ENCODE results near the gene SLC24A3.
"Not testable (repeated sequence)": the region's sequence is repeated elsewhere in the genome, so short reads cannot be mapped to it uniquely, and the experiment has no call there.

Gene SLC24A3

DNA sequence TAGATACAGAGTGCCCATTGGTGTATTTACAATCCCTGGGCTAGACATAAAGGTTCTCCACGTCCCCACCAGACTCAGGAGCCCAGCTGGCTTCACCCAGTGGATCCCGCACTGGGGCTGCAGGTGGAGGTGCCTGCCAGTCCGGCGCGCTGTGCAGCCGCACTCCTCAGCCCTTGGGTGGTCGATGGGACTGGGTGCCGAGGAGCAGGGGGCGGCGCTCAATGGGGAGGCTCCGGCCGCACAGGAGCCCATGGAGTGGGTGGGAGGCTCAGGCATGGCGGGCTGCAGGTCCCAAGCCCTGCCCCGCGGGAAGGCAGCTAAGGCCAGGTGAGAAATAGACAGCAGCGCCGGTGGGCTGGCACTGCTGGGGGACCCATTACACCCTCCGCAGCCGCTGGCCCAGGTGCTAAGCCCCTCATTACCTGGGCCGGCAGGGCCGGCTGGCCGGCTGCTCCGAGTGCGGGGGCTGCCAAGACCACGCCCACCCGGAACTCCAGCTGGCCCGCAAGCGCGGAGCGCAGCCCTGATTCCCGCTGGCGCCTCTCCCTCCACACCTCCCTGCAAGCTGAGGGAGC lies 427.1 kb downstream of the SLC24A3 start:
- not testable (repeated sequence) for DNase-seq (ENCODE audit: low spot score)

DNA sequence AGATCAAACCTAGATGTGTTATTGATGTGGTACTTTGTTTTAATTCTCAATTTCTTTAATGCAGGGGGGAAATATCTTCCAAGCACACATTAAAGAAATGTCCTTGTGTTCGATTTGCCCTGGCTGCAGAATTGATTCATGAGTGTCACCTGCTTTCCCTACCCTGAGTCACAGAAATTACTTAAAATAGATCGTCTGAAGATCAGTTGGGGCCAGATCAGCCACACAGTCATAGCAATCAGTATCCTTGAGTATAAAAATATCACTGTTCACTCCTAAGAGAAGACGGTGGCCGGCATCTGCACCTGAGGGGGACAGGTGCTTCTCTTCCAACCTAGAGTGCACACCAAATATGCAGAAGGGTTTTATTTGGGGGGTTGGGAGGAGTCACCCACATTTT lies 430.4 kb downstream of the SLC24A3 start:
- no peak for DNase-seq (ENCODE audit: low spot score)

DNA sequence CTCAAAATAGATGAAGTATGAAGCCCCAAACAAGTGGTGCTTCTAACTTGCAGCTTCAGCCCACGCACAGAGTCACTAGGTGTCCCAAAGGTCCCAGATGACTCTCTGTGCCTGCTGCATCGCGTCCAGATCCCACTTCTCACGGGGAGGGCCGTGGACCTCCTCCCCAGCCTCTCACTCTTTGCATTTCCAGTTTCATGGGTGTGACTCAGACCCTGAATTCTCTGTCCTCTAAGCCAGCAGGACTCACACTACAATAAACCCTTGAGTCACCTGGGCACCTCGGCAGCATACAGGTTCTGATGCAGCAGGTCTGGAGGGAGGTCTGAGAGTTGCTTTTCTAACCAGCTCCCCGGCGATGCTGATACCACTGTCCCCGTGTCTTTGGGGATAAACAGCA lies 431.6 kb downstream of the SLC24A3 start:
- no peak for DNase-seq (ENCODE audit: low spot score)

DNA sequence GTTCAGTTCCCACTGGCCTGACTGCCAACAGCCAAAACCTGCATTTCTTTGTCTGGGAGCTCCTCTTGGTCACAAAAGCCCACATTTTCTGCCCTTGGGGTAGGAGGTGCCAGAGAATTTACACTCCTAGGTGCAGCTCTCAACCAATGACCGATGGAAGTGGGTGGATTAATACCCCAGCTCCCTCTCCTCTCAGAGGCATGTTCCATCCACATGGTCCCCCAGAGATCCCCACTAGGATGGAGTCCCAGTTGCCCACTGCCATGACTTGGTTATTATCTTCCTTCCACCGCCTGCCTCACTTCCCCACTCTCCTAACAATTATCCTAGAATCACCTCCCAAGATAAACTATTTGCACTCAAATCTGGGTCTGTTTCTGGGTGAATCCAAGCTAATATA lies 434.5 kb downstream of the SLC24A3 start:
- no peak for DNase-seq (ENCODE audit: low spot score)

DNA sequence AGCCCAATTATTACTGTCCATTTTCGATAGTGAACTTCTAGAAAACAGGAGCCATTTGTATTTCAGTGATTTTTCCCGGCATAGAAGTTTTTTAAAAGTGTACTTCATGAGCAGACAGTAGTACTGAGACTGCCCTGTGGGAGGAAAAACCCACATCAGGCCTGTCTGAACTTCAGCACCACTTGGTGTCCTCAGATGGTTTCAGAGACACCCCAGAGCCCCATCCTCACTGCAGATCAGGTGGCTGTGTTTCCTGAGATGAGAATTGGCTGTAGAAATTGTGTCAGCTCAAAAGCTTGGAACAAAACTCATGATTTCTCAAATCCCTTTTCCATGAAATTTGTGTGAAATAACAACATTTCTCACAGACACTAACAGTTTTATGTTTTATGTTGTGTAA lies 435.6 kb downstream of the SLC24A3 start:
- DNase-seq (ENCODE audit: low spot score) = no peak

DNA sequence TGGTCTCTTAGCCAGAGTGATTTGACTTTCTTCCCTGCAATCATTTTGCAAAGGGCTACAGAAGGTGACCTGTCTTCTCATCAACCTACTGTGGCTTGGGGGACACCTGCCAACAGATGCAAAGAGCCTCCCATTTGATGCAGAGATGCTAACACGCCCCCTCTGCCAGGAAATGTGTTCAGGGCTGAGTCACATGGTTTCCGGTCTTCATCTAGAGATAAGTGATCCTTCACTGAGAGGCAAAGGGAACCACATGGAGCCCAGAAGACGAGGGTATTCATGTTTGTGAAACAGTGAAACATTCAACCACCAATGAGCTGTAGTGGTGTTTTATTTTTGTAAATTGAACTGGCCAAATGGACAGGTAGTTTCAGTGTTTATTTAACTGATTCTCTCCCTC lies 436.6 kb downstream of the SLC24A3 start:
- DNase-seq (ENCODE audit: low spot score) = no peak

DNA sequence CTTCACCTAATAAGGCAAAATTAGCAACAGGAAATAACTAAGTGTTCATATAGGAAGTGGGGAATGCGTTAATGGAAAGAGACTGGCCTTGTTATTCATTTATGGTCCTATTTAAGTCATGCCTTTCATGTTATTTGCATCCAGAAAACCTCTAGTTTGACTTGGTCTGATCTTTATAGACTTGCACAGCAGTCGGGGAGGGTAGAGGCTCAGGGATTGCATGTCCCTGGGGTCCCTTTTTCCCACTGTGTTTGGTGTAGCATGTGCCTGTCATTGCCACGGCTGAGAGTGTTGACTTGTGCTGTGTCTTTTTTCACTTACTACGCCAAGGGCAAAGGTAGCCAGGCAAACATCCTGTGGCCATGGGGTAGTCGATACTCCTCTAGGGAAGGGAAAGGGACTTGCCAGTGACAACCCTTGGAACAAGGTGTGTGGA lies 440.2 kb downstream of the SLC24A3 start:
- no peak for DNase-seq (ENCODE audit: low spot score)

DNA sequence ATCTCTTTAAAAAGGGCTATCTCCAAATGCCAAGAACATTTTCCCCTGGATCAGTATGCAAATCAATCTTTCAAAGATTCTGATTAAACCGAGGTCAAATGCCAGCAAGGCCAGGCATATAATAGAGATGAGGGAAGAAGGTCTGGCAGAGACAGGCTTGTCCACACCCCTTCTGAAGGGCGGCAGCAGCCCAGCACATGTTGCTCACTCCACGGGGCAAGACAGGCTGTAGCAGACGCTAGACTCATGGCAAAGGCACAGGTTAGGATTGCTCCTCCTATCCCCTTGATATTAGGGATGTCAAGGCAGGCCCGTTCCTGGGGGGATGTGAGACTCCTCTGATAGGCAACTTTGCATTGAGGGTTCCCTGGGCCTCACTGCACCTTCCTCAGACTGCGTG lies 440.9 kb downstream of the SLC24A3 start:
- DNase-seq (ENCODE audit: low spot score) = no peak

DNA sequence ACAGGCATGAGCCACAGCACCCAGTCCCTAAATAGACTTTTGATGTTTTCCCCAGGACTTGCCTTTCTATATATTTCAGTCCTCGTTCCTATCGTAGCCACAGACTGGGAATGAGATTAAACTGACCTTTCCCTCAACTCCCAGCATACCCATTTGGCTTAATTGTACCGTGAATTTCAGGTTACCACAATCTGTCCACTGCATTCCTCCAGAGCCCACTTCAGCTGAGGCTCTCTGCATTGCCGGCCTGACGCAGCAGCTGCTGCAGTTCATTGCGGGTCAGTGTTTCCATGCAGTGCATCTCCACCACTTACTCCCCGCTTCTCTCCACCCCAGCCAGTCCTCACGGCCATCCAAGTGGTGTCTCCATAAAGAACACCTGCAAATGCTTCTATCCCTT lies 442.5 kb downstream of the SLC24A3 start:
- DNase-seq (ENCODE audit: low spot score) = no peak

DNA sequence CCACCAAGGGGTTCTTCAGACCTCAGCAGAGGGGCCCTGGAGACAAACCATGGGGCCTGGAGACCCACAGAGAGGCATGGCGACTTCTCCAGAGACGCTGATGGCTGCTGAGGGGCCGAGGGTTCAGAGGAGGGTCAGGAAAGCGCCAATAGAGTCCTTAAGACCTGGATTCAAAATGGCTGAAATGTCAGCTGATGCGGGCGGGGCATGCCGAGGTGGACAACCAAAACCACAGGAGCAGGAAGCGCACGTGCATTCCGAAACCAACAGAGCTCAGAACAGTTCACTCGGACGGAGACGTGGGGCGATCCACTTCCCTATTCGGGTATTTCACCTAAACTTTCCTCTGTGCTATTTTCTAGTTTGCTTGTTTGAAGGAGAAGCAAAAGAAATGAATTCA lies 445.7 kb downstream of the SLC24A3 start:
- DNase-seq (ENCODE audit: low spot score) = no peak

DNA sequence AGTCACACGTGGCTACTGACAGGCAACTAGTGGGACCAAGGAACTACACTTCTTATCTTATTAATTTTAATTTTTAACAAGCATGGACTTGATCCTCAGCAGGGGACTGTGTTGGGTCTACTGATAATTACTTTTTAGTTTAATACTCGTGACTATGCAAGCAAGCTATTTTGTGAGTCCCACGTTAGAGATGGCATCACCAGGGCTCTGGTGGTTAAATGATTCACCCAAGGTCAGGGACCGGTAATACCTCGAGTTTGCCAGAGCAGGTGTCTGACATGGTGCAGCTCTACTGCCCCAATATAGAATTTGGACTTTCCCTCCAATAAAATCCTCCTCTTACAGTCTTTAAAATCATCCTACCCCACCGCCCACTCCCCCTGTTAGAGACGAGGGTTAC lies 447.0 kb downstream of the SLC24A3 start:
- no peak for DNase-seq (ENCODE audit: low spot score)

DNA sequence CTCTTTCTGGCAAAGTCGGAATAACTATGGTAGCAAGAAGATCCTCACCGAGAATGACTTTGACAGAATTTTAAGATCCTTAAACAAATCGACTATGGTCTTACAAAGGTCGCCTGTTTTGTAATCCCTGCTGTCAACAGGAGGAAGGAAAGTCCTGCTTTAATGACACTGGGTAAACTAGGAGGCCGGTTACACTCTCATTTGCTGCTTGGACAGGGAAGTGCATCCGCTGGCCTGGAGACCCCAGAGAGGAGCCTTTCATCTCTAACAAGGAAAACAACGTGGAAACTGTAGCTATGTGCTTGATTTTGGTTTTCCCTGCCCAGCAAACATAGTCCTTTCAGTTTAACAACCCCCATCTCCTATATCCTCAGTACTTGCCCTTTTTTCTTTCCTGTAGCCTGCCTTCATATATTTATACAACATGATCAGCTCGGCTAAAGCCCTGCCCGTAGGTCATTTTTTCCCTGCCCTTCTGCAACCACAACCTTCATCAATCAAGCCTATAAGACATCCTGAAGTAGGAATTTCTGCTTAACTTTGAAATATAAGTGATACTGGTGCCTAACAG lies 448.5 kb downstream of the SLC24A3 start:
- DNase-seq (ENCODE audit: low spot score) = no peak

DNA sequence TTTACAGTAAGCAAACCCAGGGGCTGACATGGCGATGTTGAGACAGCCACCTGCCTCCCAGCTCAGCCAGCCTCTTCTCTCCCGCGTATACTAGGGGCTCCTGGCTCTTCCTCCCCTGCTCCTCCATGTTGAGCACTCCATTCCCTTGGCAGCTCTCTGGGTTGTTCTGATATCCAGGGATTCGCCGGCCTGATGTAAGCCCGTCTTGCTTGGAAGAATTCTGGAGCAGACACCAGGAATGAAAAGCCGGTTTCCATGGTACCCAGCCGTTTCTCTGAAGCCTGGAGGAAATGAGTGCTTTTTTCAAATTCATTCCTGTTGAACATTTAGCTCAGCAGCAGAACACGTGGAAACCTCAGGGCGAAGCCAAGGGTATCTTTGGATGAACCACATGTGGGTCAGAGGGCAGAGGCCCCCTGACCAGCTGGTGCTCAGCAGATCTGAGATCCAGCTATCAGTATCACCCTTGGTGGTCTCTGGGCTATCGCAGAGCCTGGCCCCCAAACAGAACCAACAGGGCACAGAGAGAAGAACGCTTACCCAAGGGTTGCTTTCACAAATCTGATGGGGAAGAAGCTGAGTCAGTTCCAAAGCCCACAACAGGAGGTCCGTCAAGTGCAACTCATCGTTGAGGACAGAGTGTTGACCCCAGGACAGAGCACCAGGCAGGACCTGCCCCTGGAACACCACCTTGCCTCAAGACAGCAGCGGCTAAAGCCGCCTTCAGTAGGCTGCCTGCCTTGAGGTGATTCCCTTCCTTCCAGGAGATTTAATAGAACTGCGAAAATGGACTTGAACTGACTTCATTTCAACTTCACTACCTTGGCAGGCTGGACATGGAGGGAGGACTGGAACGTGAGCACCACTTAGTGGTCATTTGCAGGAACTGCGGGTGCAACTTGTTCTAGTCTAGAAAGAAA lies 449.5 kb downstream of the SLC24A3 start:
- peak; percentile 87 for DNase-seq (ENCODE audit: low spot score)

DNA sequence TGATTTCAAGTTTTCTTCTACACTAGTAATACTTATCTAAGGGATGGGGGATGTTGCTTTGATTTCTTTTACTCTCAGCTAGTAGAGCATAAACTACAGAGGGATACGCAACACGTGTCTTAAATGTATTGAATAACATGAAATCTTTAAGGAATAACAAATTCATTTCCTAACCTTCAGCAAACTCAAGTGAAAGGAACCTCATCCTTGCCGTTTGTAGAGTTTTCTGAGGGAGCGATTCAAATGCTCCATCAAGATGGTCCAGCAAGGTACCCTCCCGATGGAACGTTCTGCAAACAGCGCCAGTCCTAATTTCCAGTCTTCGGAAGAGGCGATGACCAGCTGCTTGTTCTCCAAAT lies 450.2 kb downstream of the SLC24A3 start:
- no peak for DNase-seq (ENCODE audit: low spot score)

DNA sequence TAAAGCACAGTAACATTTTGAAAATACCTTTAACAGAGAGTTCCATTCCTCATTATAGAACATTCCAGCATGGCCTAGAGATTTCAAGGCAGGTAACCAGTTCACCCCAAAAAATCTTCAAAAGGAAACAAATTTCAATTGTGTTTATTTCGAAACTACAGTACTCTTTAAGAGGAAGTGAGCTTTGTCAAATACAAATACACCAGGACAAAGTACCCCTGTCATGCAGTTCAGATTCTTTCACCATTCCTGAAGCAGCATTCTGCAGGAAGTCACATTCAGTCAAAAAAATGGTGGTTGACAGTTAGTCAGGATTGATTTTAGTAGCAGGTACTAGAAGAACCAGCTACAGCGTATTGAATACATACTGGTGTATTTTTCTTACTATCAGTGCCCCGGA lies 456.0 kb downstream of the SLC24A3 start:
- DNase-seq (ENCODE audit: low spot score) = no peak

DNA sequence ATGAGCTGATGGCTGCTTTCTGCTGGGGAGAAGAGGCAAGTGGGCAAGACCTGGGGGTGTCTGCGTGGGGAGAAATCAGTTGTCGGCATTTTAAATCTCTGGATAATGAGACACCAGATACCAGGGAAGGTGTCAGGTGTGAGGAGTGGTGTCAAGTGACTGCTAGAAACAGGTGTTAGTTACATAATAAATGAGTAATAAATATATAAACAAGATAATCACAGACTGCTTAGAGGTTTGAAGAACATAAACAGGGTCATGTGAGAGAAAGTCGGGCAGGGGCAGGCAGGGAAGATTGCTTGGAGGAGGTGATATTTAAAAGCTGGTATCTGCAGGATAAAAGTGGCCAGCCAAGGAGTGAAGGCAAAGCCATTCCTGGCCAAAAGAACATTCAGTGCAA lies 458.4 kb downstream of the SLC24A3 start:
- no peak for DNase-seq (ENCODE audit: low spot score)

DNA sequence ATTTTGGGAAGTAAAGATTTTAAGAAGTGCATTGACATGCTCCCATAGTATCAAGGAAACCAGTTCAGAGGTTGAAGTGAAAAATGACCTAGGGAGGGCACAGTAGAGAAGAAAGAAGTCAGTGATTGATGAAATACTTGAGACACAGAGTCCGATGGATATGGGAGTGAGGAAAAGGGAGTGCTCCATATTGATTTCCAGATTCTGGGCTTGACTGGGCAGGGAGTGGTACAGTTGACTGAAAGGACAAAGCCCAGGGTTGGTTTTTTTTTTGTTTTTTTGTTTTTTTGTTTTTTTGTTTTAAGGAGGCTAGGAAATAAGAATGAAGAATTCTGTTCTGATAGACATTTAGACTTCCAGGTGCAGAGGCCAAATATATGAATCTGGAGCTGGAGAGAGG lies 458.9 kb downstream of the SLC24A3 start:
- no peak for DNase-seq (ENCODE audit: low spot score)

DNA sequence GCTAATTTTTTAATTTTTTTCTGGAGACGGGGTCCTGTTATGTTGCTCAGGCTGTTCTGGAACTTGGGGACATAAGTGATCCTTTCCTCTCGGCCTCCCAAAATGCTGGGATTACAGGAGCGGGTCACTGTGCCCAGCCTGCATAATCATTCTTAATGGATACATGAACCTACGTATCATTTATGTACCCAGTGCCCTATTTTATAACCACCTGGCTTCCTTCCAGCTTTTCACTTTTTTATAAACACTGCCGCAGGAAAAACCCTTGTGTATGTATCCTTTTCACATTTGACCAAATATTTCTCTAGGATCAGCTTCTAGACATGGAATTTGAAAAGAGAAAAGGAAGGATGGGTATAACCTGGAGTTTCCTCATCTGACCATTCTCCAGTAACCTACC lies 460.1 kb downstream of the SLC24A3 start:
- DNase-seq (ENCODE audit: low spot score) = no peak

DNA sequence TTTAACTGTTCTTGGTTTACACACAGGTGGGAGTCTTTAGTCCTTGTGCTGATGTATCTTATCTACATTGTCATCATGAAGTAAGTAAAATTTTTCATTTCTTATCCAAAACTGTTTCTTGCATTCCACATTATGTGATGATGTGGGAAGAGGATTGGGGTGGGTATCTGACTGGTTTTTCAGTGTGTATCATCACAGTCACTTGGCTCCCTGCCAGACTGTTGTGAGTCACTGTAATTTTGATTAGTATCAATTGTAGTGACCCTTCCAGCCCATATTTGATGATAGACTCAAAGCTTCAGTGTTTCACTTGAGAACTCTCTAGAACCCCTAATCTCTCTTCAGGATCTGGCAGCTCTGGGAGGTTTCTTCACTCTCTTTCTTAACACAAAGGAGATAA lies 461.1 kb downstream of the SLC24A3 start:
- DNase-seq (ENCODE audit: low spot score) = no peak

DNA sequence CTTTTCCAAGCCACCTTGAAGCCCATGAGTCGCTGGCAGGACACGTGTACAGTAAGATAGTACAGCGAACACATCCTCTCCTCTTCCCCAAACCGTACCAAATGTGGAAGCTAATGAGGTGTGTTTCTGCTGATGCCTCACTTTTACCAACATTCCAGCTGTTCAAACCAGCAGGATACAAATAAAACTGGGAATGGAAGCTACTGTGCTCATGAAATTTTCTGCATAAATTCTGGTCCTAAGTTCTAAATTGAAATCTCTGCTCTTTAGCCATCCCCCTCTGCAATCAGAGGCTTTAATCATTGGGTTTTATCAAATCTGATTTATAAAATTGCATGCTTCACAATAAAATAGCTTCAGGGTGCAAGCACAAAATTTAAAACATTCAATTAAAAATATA lies 463.8 kb downstream of the SLC24A3 start:
- DNase-seq (ENCODE audit: low spot score) = no peak

DNA sequence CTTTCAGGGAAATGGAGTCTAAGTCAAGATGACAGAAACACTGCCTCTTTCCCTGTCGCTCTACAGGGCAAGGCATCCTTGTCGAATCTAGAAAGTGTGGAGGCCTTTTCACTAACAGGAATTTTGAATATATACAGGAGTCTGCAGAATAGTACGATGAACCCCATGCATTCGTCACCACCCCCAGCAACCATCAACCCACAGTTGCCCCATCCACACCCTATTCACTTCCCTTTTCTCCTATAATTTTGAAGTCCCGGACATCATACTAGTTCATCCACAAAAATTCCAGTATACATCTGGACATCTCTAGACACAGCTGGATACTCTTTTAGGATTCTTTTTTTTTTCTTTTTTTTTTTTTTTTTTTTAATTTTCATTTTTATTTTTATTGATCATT lies 464.9 kb downstream of the SLC24A3 start:
- no peak for DNase-seq (ENCODE audit: low spot score)

DNA sequence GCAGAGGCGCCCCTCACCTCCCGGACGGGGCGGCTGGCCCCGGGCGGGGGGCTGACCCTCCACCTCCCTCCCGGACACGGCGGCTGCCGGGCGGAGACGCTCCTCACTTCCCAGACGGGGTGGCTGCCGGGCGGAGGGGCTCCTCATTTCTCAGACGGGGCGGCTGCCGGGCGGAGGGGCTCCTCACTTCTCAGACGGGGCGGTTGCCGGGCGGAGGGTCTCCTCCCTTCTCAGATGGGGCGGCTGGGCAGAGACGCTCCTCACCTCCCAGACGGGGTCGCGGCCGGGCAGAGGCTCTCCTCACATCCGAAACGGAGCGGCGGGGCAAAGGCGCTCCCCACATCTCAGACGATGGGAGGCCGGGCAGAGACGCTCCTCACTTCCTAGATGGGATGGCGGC lies 466.1 kb downstream of the SLC24A3 start:
- DNase-seq (ENCODE audit: low spot score) = not testable (repeated sequence)

DNA sequence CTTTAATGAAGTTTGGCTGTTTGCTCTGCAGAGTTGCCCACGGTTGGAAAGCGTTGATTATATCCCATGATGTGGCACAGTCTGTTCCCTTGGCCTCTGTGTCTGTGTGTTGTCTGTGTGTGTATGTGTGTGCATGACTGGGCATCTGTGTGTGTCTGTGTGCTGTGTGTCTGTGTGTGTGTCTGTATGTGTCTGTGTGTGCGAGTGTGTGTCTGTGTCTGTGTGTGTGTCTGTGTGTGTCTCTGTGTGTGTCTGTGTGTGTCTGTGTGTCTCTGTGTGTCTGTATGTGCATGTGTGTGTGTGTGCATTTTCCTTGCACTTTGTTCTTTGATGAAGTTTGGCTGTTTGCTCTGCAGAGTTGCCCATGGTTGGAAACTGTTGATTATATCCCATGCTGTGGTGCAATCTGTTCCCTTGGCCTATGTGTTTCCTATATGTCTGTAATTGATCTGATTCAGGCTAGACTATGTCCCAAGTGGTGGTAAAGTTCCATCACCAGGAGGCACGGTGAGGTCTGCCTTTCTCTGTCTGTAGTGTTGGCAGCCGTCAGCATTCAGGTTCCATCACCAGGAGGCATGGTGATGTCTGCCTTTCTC lies 467.6 kb downstream of the SLC24A3 start:
- no peak for DNase-seq (ENCODE audit: low spot score)
